ENCODE data around the gene CCDC71.
A peak's percentile ranks its signal among the peaks of the same experiment; 100 is the strongest.

The CCDC71 gene

DNA sequence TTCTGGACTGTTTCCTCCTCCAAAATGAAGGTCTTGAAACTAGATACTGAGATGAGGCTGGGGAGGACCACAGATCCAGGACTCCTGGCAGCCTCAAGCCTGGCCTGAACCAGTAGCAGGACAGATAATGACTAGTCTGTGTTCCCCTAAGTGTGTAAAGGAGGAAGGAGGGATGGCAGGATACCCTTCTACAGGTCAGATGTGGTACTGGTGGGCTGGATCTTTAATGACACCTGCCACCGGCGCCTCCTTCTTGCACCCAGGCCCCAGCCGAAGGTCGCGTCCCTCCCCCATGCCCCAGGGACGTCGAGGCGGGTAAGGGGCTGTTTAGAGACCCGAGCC lies 46.1 kb downstream of the CCDC71 start:
- H3F3A ChIP-seq (ENCODE audit: insufficient read depth): peaks cover 15% of the 10 kb centered on the region
- H3K79me2 ChIP-seq (ENCODE audit: insufficient read depth, low read length): peaks cover 9% of the 10 kb centered on the region; the same call in 1 of the 2 replicates
- H3K4me3 ChIP-seq (ENCODE audit: insufficient read depth, low read length, poor library complexity, severe bottlenecking): peak overlapping the region; percentile 72
- no peaks in the 10 kb centered on the region for H4K20me1 ChIP-seq (ENCODE audit: low read depth, low read length)
- peak overlapping the region; percentile 67 for H2AFZ ChIP-seq (ENCODE audit: low read depth, low read length, severe bottlenecking)
- TF ChIP-seq EZH2phosphoT487 (conservative IDR thresholded peaks at IDR 0.05; ENCODE audit: low read length) (no peak), CTCF (IDR thresholded peaks at IDR 0.05; ENCODE audit: insufficient read depth, low read length, poor library complexity, severe bottlenecking) (no peak)
- H3K27me3 ChIP-seq (ENCODE audit: low read length): no peaks in the 10 kb centered on the region
- H3K4me2 ChIP-seq (ENCODE audit: low read depth, low read length, poor library complexity, severe bottlenecking): peak overlapping the region; percentile 90
- 0 out of 2 replicates have a peak, but pooled peaks cover 3% of the 10 kb centered on the region for H3K36me3 ChIP-seq (ENCODE audit: low read length)
- H3K9me2 ChIP-seq (replicated peaks; ENCODE audit: insufficient read depth, low read length): no peaks in the 10 kb centered on the region
- H3K27ac ChIP-seq (ENCODE audit: low read depth, low read length): peak overlapping the region; percentile 59
- H3K9me3 ChIP-seq (ENCODE audit: insufficient read depth, low read length): no peaks in the 10 kb centered on the region
- H3K9ac ChIP-seq (ENCODE audit: low read length): peak overlapping the region; percentile 94

DNA sequence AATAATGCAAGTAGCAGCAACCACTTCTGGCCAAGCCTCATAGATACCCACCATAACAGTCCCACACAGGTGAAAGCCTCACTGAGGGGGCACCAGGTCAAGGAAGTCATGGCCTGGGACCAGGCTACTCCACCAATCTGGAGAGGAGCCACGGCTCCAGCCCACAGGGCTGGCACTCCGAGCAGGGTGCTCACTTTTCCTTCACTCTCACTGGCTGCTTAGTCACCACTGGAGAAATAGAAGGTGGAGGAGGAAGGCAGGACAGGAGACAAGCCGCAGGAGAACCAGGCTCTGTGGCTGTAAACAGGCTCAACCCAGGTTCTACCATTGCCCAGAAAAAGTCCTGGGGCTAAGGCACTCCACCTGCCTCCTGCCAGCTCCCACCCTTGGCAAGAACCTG lies 46.7 kb downstream of the CCDC71 start:
- Histone ChIP-seq H3K79me2 (ENCODE audit: insufficient read depth, low read length) (peaks cover 9% of the 10 kb centered on the region; the same call in 1 of the 2 replicates), H3K4me3 (ENCODE audit: insufficient read depth, low read length, poor library complexity, severe bottlenecking) (peak overlapping the region; percentile 72), H4K20me1 (ENCODE audit: low read depth, low read length) (no peaks in the 10 kb centered on the region), H3K27ac (ENCODE audit: low read depth, low read length) (no peak overlapping the region), H3F3A (ENCODE audit: insufficient read depth) (peaks cover 15% of the 10 kb centered on the region), H3K4me2 (ENCODE audit: low read depth, low read length, poor library complexity, severe bottlenecking) (peak overlapping the region; percentile 90), H2AFZ (ENCODE audit: low read depth, low read length, severe bottlenecking) (no peak overlapping the region), H3K9me3 (ENCODE audit: insufficient read depth, low read length) (no peaks in the 10 kb centered on the region), H3K9me2 (replicated peaks; ENCODE audit: insufficient read depth, low read length) (no peaks in the 10 kb centered on the region), H3K27me3 (ENCODE audit: low read length) (no peaks in the 10 kb centered on the region), H3K9ac (ENCODE audit: low read length) (peak overlapping the region; percentile 94), H3K36me3 (ENCODE audit: low read length) (0 out of 2 replicates have a peak, but pooled peaks cover 3% of the 10 kb centered on the region)
- no peak for TF ChIP-seq EZH2phosphoT487 (conservative IDR thresholded peaks at IDR 0.05; ENCODE audit: low read length)
- TF ChIP-seq CTCF (IDR thresholded peaks at IDR 0.05; ENCODE audit: insufficient read depth, low read length, poor library complexity, severe bottlenecking): no peak

DNA sequence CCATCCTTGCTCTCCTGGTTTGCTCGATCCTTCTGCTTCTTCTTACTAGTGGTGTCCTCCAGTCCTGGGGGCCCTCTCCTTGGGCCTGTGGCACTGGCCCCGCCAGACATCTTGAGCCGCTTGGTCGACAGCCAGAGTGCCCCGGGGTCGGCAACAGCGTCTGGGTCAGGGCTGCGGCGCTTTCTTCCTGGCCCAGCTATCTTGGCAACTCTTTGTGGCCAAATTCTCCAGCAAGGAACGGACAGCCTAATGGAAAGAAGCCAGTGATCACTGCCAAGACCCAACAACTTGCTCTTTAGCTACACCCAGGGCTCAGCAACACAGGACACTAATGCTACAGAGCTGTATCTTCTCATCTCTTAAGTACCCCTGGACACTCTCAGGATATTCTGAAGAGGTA lies 47.1 kb downstream of the CCDC71 start:
- H4K20me1 ChIP-seq (ENCODE audit: low read depth, low read length): no peaks in the 10 kb centered on the region
- TF ChIP-seq EZH2phosphoT487 (conservative IDR thresholded peaks at IDR 0.05; ENCODE audit: low read length) (no peak), CTCF (IDR thresholded peaks at IDR 0.05; ENCODE audit: insufficient read depth, low read length, poor library complexity, severe bottlenecking) (no peak)
- H3K27ac ChIP-seq (ENCODE audit: low read depth, low read length): no peak overlapping the region
- H3K4me2 ChIP-seq (ENCODE audit: low read depth, low read length, poor library complexity, severe bottlenecking): peak overlapping the region; percentile 90
- H3K9me3 ChIP-seq (ENCODE audit: insufficient read depth, low read length): no peaks in the 10 kb centered on the region
- 0 out of 2 replicates have a peak, but pooled peaks cover 3% of the 10 kb centered on the region for H3K36me3 ChIP-seq (ENCODE audit: low read length)
- H3K9ac ChIP-seq (ENCODE audit: low read length): no peak overlapping the region
- H2AFZ ChIP-seq (ENCODE audit: low read depth, low read length, severe bottlenecking): no peak overlapping the region
- peaks cover 9% of the 10 kb centered on the region; the same call in 1 of the 2 replicates for H3K79me2 ChIP-seq (ENCODE audit: insufficient read depth, low read length)
- no peaks in the 10 kb centered on the region for H3K27me3 ChIP-seq (ENCODE audit: low read length)
- no peaks in the 10 kb centered on the region for H3K9me2 ChIP-seq (replicated peaks; ENCODE audit: insufficient read depth, low read length)
- H3F3A ChIP-seq (ENCODE audit: insufficient read depth): peaks cover 15% of the 10 kb centered on the region
- H3K4me3 ChIP-seq (ENCODE audit: insufficient read depth, low read length, poor library complexity, severe bottlenecking): no peak overlapping the region
